ENCODE data around the gene ZBTB17. TPM values are rescaled to one million over a fixed set of nuclear protein-coding genes. Genes with fewer than 3 reads are reported as not detected.
A peak's percentile ranks its signal among the peaks of the same experiment; 100 is the strongest.

The ZBTB17 gene
- total RNA-seq, 4 donors from 2014 or later: 52.1 to 138 (median 56.6) TPM

DNA sequence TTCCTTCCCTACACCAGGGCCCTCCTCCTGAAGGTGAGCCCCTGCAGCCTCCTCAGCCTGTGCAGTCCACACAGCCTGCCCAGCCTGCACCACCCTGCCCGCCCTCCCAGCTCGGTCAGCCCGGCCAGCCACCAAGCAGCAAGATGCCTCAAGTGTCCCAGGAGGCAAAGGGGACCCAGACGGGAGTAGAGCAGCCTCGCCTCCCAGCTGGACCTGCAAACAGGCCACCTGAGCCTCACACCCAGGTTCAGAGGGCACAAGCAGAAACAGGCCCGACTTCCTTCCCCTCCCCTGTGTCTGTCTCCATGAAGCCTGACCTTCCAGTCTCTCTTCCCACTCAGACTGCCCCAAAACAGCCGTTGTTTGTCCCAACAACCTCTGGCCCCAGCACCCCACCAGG lies 38.8 kb downstream of the ZBTB17 start:
- no peaks in the 10 kb centered on the region for H3K9me3 ChIP-seq
- H3K4me3 ChIP-seq: no peak overlapping the region
- no peak for TF ChIP-seq POLR2A (IDR thresholded peaks at IDR 0.05)
- TF ChIP-seq, protein P1, sequence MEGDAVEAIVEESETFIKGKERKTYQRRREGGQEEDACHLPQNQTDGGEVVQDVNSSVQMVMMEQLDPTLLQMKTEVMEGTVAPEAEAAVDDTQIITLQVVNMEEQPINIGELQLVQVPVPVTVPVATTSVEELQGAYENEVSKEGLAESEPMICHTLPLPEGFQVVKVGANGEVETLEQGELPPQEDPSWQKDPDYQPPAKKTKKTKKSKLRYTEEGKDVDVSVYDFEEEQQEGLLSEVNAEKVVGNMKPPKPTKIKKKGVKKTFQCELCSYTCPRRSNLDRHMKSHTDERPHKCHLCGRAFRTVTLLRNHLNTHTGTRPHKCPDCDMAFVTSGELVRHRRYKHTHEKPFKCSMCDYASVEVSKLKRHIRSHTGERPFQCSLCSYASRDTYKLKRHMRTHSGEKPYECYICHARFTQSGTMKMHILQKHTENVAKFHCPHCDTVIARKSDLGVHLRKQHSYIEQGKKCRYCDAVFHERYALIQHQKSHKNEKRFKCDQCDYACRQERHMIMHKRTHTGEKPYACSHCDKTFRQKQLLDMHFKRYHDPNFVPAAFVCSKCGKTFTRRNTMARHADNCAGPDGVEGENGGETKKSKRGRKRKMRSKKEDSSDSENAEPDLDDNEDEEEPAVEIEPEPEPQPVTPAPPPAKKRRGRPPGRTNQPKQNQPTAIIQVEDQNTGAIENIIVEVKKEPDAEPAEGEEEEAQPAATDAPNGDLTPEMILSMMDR (IDR thresholded peaks at IDR 0.05): no peak
- no peaks in the 10 kb centered on the region for H3K27me3 ChIP-seq
- peaks cover 0 to 98% (median 0%) of the 10 kb centered on the region in 3 donors for H3K36me3 ChIP-seq
- H3K4me1 ChIP-seq: peaks cover 0 to 19% (median 0%) of the 10 kb centered on the region in 4 donors
- DNase-seq: peak in 1 of 3 donors; percentile 44
- H3K27ac ChIP-seq: peak overlapping the region in 1 of 4 donors; percentile 28

DNA sequence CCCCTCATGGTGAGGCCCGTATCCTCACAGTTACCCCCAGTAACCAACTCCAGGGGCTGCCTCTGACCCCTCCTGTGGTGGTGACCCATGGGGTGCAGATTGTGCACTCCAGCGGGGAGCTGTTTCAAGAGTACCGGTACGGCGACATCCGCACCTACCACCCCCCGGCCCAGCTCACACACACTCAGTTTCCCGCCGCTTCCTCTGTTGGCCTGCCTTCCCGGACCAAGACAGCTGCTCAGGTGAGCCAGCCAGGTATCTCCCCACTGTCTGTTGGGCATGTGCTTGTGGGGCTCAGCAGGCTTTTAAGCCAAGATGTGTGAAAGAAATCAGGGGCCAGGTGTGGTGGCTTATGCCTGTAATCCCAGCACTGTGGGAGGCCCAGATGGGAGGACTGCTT lies 39.9 kb downstream of the ZBTB17 start:
- DNase-seq: peak in 1 of 3 donors; percentile 10
- H3K4me3 ChIP-seq: no peak overlapping the region
- TF ChIP-seq, protein P1 (IDR thresholded peaks at IDR 0.05): no peak
- no peak for TF ChIP-seq POLR2A (IDR thresholded peaks at IDR 0.05)
- peaks cover 0 to 98% (median 0%) of the 10 kb centered on the region in 3 donors for H3K36me3 ChIP-seq
- H3K4me1 ChIP-seq: peaks cover 0 to 19% (median 0%) of the 10 kb centered on the region in 4 donors
- no peaks in the 10 kb centered on the region for H3K9me3 ChIP-seq
- H3K27ac ChIP-seq: no peak overlapping the region
- no peaks in the 10 kb centered on the region for H3K27me3 ChIP-seq

DNA sequence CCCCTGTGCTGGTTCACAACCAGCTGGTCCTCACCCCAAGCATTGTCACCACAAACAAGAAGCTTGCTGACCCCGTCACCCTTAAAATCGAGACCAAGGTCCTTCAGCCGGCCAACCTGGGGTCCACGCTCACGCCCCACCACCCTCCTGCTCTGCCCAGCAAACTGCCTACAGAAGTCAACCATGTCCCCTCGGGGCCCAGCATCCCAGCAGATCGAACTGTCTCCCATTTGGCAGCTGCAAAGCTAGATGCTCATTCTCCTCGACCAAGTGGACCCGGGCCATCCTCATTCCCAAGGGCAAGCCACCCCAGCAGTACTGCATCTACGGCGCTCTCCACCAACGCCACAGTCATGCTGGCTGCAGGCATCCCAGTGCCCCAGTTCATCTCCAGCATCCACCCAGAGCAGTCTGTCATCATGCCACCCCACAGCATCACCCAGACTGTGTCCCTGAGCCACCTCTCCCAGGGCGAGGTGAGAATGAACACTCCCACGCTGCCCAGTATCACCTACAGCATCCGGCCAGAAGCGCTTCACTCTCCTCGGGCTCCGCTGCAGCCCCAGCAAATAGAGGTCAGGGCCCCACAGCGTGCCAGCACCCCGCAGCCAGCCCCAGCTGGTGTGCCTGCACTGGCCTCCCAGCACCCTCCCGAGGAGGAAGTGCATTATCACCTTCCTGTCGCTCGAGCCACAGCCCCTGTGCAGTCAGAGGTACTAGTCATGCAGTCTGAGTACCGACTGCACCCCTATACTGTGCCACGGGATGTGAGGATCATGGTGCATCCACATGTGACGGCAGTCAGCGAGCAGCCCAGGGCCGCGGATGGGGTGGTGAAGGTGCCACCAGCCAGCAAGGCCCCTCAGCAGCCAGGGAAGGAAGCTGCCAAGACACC lies 40.6 kb downstream of the ZBTB17 start:
- H3K4me1 ChIP-seq: peaks cover 0 to 19% (median 0%) of the 10 kb centered on the region in 4 donors
- DNase-seq: peak in 2 of 3 donors; percentile 3 to 40
- no peaks in the 10 kb centered on the region for H3K27me3 ChIP-seq
- no peak overlapping the region for H3K4me3 ChIP-seq
- H3K9me3 ChIP-seq: no peaks in the 10 kb centered on the region
- no peak overlapping the region for H3K27ac ChIP-seq
- TF ChIP-seq, protein P1 (IDR thresholded peaks at IDR 0.05): no peak
- peaks cover 0 to 98% (median 0%) of the 10 kb centered on the region in 3 donors for H3K36me3 ChIP-seq

DNA sequence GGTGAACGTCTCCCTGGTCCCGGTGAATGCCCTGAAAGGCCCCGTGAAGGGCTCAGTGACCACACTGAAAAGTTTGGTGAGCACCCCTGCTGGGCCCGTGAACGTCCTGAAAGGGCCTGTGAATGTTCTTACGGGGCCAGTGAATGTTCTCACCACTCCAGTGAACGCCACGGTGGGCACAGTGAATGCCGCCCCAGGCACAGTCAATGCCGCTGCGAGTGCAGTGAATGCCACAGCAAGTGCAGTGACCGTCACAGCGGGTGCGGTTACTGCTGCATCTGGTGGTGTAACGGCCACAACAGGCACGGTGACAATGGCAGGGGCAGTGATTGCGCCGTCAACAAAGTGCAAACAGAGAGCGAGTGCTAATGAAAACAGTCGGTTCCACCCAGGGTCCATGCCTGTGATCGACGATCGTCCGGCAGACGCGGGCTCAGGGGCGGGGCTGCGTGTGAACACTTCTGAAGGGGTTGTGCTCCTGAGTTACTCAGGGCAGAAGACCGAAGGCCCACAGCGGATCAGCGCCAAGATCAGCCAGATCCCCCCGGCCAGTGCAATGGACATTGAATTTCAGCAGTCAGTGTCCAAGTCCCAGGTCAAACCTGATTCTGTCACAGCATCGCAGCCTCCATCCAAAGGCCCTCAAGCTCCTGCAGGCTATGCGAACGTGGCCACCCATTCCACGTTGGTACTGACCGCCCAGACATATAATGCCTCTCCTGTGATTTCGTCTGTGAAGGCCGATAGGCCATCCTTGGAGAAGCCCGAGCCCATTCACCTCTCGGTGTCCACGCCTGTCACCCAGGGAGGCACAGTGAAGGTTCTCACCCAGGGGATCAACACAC lies 41.5 kb downstream of the ZBTB17 start:
- H3K27me3 ChIP-seq: no peaks in the 10 kb centered on the region
- no peak overlapping the region for H3K4me3 ChIP-seq
- no peak for TF ChIP-seq POLR2A (IDR thresholded peaks at IDR 0.05)
- TF ChIP-seq, protein P1 (IDR thresholded peaks at IDR 0.05): no peak
- H3K27ac ChIP-seq: no peak overlapping the region
- peaks cover 0 to 19% (median 0%) of the 10 kb centered on the region in 4 donors for H3K4me1 ChIP-seq
- peak in 2 of 3 donors; percentile 10 to 44 for DNase-seq
- no peaks in the 10 kb centered on the region for H3K9me3 ChIP-seq
- peaks cover 0 to 100% (median 0%) of the 10 kb centered on the region in 3 donors for H3K36me3 ChIP-seq

DNA sequence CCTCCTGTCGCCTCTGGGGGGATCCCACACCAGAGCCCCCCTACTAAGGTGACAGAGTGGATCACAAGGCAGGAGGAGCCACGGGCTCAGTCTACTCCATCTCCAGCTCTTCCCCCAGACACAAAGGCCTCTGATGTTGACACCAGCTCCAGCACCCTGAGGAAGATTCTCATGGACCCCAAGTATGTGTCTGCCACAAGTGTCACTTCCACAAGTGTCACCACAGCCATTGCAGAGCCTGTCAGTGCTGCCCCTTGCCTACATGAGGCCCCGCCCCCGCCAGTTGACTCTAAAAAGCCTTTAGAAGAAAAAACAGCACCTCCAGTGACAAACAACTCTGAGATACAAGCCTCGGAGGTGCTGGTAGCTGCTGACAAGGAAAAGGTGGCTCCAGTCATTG lies 42.2 kb downstream of the ZBTB17 start:
- H3K27me3 ChIP-seq: no peaks in the 10 kb centered on the region
- TF ChIP-seq, protein P1 (IDR thresholded peaks at IDR 0.05): no peak
- TF ChIP-seq POLR2A (IDR thresholded peaks at IDR 0.05): no peak
- peaks cover 0 to 100% (median 0%) of the 10 kb centered on the region in 3 donors for H3K36me3 ChIP-seq
- DNase-seq: peak in 1 of 3 donors; percentile 13
- H3K27ac ChIP-seq: no peak overlapping the region
- no peak overlapping the region for H3K4me3 ChIP-seq
- H3K9me3 ChIP-seq: no peaks in the 10 kb centered on the region
- peaks cover 0 to 11% (median 0%) of the 10 kb centered on the region in 4 donors for H3K4me1 ChIP-seq

Measured in Peyer's patch (tissue), 4 donors.